GM12878 (cell line): ENCODE data around the gene PRKG1. TPM values are rescaled to one million over a fixed set of nuclear protein-coding genes. Genes with fewer than 3 reads are reported as not detected.

ENCODE experiments used
- ATAC-seq: fragments of 200-7000 bp; cut with Tn5 transposase; 3 replicates; pipeline ENCODE4 v1.9.1; 2020; ENCODE audit warnings: mild to moderate bottlenecking, moderate library complexity
- BruUV-seq: library from RNA; stranded (reverse); fragments of 400-500 nt; replicated peaks from 2 replicates; lab custom pipeline; 2021; lab: Mats Ljungman, UMichigan
- CTCF ChIA-PET: fragments of 300-600 bp; sonication (Branson Sonifier 250); formaldehyde crosslinking; extraction: SDS; loops from one replicate; lab custom pipeline; 2021; ENCODE audit warnings: inconsistent platforms; lab: Yijun Ruan, JAX
- POLR2A ChIA-PET: fragments of 350-600 bp; formaldehyde crosslinking; extraction: SDS; loops from one replicate; lab custom pipeline; 2021; ENCODE audit warnings: inconsistent platforms; lab: Charles Lee
- RAD21 ChIA-PET: fragments of 300-600 bp; sonication (Branson Sonifier 250); formaldehyde crosslinking; loops from one replicate; lab custom pipeline; 2023; ENCODE audit warnings: antibody characterized with exemption; ENCODE audit not compliant: unreplicated experiment; lab: Charles Lee
- SMC1A ChIA-PET: fragments of 300-600 bp; sonication (Branson Sonifier 250); formaldehyde crosslinking; loops from one replicate; lab custom pipeline; 2023; ENCODE audit not compliant: unreplicated experiment, uncharacterized antibody; lab: Charles Lee
- DNase-seq: peaks from one replicate; pipeline ENCODE4 v3.0.0-alpha.2; 2011; ENCODE audit warnings: low read depth, low spot score
- FAIRE-seq: peaks from 3 replicates; lab custom pipeline; 2011; peaks lifted over from hg19 to GRCh38; lab: Jason Lieb, UNC
- H2AFZ ChIP-seq: 2 replicates; pipeline ENCODE4 v1.6.0; 2011; ENCODE audit warnings: low read depth, low read length, control low read depth; ENCODE audit not compliant: control insufficient read depth
- H3K27ac ChIP-seq: 2 replicates; pipeline ENCODE4 v1.5.1; 2011; ENCODE audit warnings: control low read depth; ENCODE audit not compliant: control insufficient read depth, insufficient read depth
- H3K27me3 ChIP-seq, 2 experiments: replicated peaks in 1 of 2; 2 replicates each; pipeline versions ENCODE4 v1.6.0 to v1.6.1; 2011; ENCODE audit warnings: low read length in 1 of 2; ENCODE audit not compliant: control insufficient read depth in 2 of 2, insufficient read depth in 2 of 2
- H3K36me3 ChIP-seq, 2 experiments: 2 replicates each; pipeline ENCODE4 v1.5.1; 2011; ENCODE audit warnings: low read length in 1 of 2; ENCODE audit not compliant: control insufficient read depth in 2 of 2, insufficient read depth in 2 of 2
- H3K4me1 ChIP-seq: 2 replicates; pipeline ENCODE4 v1.6.1; 2011; ENCODE audit warnings: mild to moderate bottlenecking, low read length, moderate library complexity, mixed read lengths; ENCODE audit not compliant: control insufficient read depth, insufficient read depth
- H3K4me2 ChIP-seq: 2 replicates; pipeline ENCODE4 v1.6.0; 2011; ENCODE audit warnings: control low read depth; ENCODE audit not compliant: control insufficient read depth, insufficient read depth
- H3K4me3 ChIP-seq: fragments of 200-600 bp; sonication (generic); 2 replicates; pipeline ENCODE4 v1.5.1; 2016
- H3K79me2 ChIP-seq: 2 replicates; pipeline ENCODE4 v1.6.0; 2011; ENCODE audit warnings: low read length; ENCODE audit not compliant: control insufficient read depth, insufficient read depth
- H3K9ac ChIP-seq: 2 replicates; pipeline ENCODE4 v1.8.0; 2011; ENCODE audit warnings: low read length, control low read depth, mixed read lengths; ENCODE audit not compliant: control insufficient read depth, insufficient read depth
- H3K9me3 ChIP-seq: replicated peaks from 3 replicates; pipeline ENCODE4 v1.5.1; 2011; ENCODE audit warnings: mild to moderate bottlenecking, low read length; ENCODE audit not compliant: control insufficient read depth, insufficient read depth
- H4K20me1 ChIP-seq: 2 replicates; pipeline ENCODE4 v1.6.0; 2011; ENCODE audit not compliant: control insufficient read depth, insufficient read depth
- BHLHE40 ChIP-seq, 2 experiments: fragments of 450-650 bp in 1 of 2; IDR thresholded peaks; 2 replicates each; pipeline ENCODE4 v1.6.1; 2011 to 2017; ENCODE audit warnings: low read depth in 2 of 2, borderline replicate concordance in 1 of 2, improper control_type of control experiment in 1 of 2, low read length in 1 of 2, mild to moderate bottlenecking in 1 of 2
- CBFB ChIP-seq: IDR thresholded peaks from 2 replicates; pipeline ENCODE4 v1.6.1; 2016; ENCODE audit warnings: antibody characterized with exemption, low read depth
- CHD1 ChIP-seq: IDR thresholded peaks from 2 replicates; pipeline ENCODE4 v1.6.1; 2012; ENCODE audit warnings: low read depth, low read length, improper control_type of control experiment
- DPF2 ChIP-seq: fragments of 450-650 bp; IDR thresholded peaks from 2 replicates; pipeline ENCODE4 v1.6.1; 2017; ENCODE audit warnings: mild to moderate bottlenecking
- IKZF1 ChIP-seq: fragments of 450-650 bp; conservative IDR thresholded peaks from 2 replicates; pipeline ENCODE4 v1.6.1; 2017; ENCODE audit warnings: antibody characterized with exemption, mild to moderate bottlenecking
- IRF4 ChIP-seq: IDR thresholded peaks from 2 replicates; pipeline ENCODE4 v1.6.1; 2011; ENCODE audit warnings: low read depth, low read length
- NFYA ChIP-seq: IDR thresholded peaks from 2 replicates; pipeline ENCODE4 v1.6.1; 2011; ENCODE audit warnings: low read depth, mild to moderate bottlenecking, low read length, improper control_type of control experiment, borderline replicate concordance
- NR2F1 ChIP-seq: fragments of 450-650 bp; conservative IDR thresholded peaks from 2 replicates; pipeline ENCODE4 v1.6.1; 2017; ENCODE audit warnings: mild to moderate bottlenecking
- STAT3 ChIP-seq: IDR thresholded peaks from 2 replicates; pipeline ENCODE4 v1.6.1; 2011; ENCODE audit warnings: low read depth, low read length, improper control_type of control experiment
- TARDBP ChIP-seq: IDR thresholded peaks from 2 replicates; pipeline ENCODE4 v1.6.1; 2016; ENCODE audit warnings: borderline replicate concordance
- TCF3 ChIP-seq: IDR thresholded peaks from 2 replicates; pipeline ENCODE4 v1.6.1; 2012; ENCODE audit warnings: low read depth, mild to moderate bottlenecking, low read length, borderline replicate concordance; ENCODE audit not compliant: insufficient read depth
- WGBS: methylation state at CpG from one replicate; pipeline ENCODE4 v1.1.6; 2016; ENCODE audit warnings: low lambda C conversion rate; ENCODE audit not compliant: insufficient replicate concordance, insufficient coverage; ENCODE audit errors: missing lambda C conversion rate; 5-methylcytosine and 5-hydroxymethylcytosine counted together
- in situ Hi-C: fragments of 300-500 bp; cut with MboI; formaldehyde crosslinking; loops from 9 replicates; pipeline ENCODE4 v1.14.3; 2018; ENCODE audit warnings: mixed read lengths
- intact Hi-C: fragments of 100-400 bp; cut with micrococcal nuclease; formaldehyde crosslinking; loops from one replicate; pipeline ENCODE4 v1.14.2; 2022; ENCODE audit not compliant: unreplicated experiment
- polyA plus RNA-seq, 11 experiments: library from polyadenylated mRNA; depleted of rRNA in 4 of 11; unstranded in 6 of 11; stranded (reverse) in 5 of 11; fragments of >200 nt; fragmentation: Nextera tagmentation in 4 of 11; fragmentation: Illumina TruSeq in 1 of 11; extraction: Ambion mirVana in 4 of 11; extraction: Trizol in 1 of 11; gene quantifications; 1 replicate in 1 of 11; 2 replicates in 10 of 11; pipeline versions ENCODE4 v1.2.1 to v1.2.3, GENCODE V29; 2011 to 2016; ENCODE audit warnings: inconsistent platforms in 2 of 11, missing spikeins in 2 of 11, low read depth in 1 of 11
- total RNA-seq, 4 experiments: library from RNA; depleted of rRNA in 3 of 4; stranded (reverse); fragments of >200 nt in 3 of 4; fragmentation: Illumina TruSeq in 1 of 4; extraction: Trizol in 1 of 4; gene quantifications; 2 replicates each; pipeline versions ENCODE4 v1.2.1 to v1.2.3, GENCODE V29; 2013 to 2021
- TF ChIP-seq, protein P1 (sequence below): fragments of 450-650 bp; formaldehyde crosslinking; IDR thresholded peaks from 2 replicates; pipeline ENCODE4 v1.4.0; 2020; ENCODE audit warnings: mild to moderate bottlenecking, moderate library complexity
- TF ChIP-seq, protein P2 (sequence below): IDR thresholded peaks from 2 replicates; pipeline ENCODE4 v1.6.1; 2012; ENCODE audit warnings: low read depth, low read length, improper control_type of control experiment

The PRKG1 gene
- total and polyA plus RNA-seq, 10 of the 15 experiments (the other 5 are each of a cell fraction or from before 2014, with no cell fraction given) = 0.04 to 0.05 TPM; not detected in 8

DNA sequence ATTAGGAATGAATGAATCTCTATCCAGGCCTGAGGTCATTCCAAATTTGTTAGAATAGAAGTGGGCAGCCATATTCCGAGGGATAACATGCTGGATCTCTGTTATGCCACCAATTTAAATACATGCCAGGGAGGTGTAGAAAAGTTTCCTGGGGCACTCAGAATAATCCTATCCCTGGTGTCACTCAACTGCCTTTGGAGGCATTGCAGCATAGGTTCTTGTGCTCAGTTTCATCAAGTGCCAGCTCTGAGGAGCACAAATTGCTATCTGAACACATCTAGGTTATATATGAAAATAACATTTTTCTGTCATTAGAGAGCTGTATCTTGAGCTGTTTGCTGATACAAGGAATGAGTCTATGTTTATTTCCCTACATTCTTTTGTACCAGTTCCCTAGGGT lies 427.8 kb downstream of the PRKG1 start (continued):
- TF ChIP-seq, protein P1, sequence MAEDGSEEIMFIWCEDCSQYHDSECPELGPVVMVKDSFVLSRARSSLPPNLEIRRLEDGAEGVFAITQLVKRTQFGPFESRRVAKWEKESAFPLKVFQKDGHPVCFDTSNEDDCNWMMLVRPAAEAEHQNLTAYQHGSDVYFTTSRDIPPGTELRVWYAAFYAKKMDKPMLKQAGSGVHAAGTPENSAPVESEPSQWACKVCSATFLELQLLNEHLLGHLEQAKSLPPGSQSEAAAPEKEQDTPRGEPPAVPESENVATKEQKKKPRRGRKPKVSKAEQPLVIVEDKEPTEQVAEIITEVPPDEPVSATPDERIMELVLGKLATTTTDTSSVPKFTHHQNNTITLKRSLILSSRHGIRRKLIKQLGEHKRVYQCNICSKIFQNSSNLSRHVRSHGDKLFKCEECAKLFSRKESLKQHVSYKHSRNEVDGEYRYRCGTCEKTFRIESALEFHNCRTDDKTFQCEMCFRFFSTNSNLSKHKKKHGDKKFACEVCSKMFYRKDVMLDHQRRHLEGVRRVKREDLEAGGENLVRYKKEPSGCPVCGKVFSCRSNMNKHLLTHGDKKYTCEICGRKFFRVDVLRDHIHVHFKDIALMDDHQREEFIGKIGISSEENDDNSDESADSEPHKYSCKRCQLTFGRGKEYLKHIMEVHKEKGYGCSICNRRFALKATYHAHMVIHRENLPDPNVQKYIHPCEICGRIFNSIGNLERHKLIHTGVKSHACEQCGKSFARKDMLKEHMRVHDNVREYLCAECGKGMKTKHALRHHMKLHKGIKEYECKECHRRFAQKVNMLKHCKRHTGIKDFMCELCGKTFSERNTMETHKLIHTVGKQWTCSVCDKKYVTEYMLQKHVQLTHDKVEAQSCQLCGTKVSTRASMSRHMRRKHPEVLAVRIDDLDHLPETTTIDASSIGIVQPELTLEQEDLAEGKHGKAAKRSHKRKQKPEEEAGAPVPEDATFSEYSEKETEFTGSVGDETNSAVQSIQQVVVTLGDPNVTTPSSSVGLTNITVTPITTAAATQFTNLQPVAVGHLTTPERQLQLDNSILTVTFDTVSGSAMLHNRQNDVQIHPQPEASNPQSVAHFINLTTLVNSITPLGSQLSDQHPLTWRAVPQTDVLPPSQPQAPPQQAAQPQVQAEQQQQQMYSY (CRISPR knock-in tag) = no peak
- TF ChIP-seq STAT3 (no peak), IRF4 (no peak), TCF3 (no peak), BHLHE40 (IDR thresholded peaks at IDR 0.05; ENCODE audit: borderline replicate concordance in 1 of 2, low read depth in 2 of 2, low read length in 1 of 2) (no peak), NR2F1 (no peak), TARDBP (no peak)
- TF ChIP-seq, protein P2, sequence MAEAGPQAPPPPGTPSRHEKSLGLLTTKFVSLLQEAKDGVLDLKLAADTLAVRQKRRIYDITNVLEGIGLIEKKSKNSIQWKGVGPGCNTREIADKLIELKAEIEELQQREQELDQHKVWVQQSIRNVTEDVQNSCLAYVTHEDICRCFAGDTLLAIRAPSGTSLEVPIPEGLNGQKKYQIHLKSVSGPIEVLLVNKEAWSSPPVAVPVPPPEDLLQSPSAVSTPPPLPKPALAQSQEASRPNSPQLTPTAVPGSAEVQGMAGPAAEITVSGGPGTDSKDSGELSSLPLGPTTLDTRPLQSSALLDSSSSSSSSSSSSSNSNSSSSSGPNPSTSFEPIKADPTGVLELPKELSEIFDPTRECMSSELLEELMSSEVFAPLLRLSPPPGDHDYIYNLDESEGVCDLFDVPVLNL = no peak
- TF ChIP-seq, all 136 proteins: peak for 0

DNA sequence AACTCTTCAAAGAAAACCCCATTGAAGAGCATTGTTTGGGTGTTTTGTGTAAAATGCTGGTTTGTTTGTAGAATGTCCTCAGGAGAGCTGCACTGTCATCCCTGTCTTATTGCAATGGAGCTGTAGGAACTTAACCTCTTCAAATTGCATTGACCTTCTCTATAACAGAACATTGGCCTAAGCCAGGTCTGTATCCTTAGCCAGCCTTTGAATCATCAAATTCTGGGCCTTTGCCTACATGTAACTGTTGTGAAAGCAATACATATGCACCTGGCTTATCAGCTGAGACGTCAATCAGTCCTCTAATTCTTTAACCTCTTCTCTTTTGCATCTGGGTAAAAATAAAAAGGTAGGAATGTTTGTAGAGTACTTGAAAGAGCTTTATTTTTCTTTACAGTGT lies 429.1 kb downstream of the PRKG1 start:
- no peak overlapping the region for H3K27ac ChIP-seq
- TF ChIP-seq CBFB = no peak
- no peak for TF ChIP-seq TARDBP
- TF ChIP-seq NFYA = no peak
- TF ChIP-seq DPF2 = no peak
- no peak for TF ChIP-seq IKZF1
- TF ChIP-seq, protein P2 = no peak
- TF ChIP-seq CHD1 = no peak
- no peak overlapping the region for H3K4me3 ChIP-seq
- no peaks in the 10 kb centered on the region for H3K9me3 ChIP-seq
- no peak overlapping the region for H2AFZ ChIP-seq
- H3K4me2 ChIP-seq = no peak overlapping the region
- DNase-seq (no peak), ATAC-seq (no peak), FAIRE-seq (no peak)
- H3K27me3 ChIP-seq = no peaks in the 10 kb centered on the region
- WGBS = 0% methylated on average over 1 of the region's 1 CpG
- intact Hi-C loops = no loop called here
- SMC1A ChIA-PET = interaction anchor here (0.7 to 1.0 kb wide), 2 partner anchors 114 to 178 kb away, joined by 3 read pairs; no protein-coding TSS in a partner anchor
- POLR2A ChIA-PET = no interaction called here
- no TSS peak for BruUV-seq
- in situ Hi-C loops = no loop called here
- CTCF ChIA-PET = interaction anchor here (1.3 kb wide), 1 partner anchor 46 kb away, joined by 3 read pairs; no protein-coding TSS in a partner anchor
- H3K9ac ChIP-seq = no peak overlapping the region
- no peaks in the 10 kb centered on the region for H4K20me1 ChIP-seq
- H3K36me3 ChIP-seq = no peaks in the 10 kb centered on the region
- H3K79me2 ChIP-seq = no peaks in the 10 kb centered on the region
- no peaks in the 10 kb centered on the region for H3K4me1 ChIP-seq
- RAD21 ChIA-PET = no interaction called here
